Subcutaneous abdominal adipose tissue (tissue), 5 donors: Measurements from ENCODE around the gene GLRA1.

Experiments used
- H3K27ac ChIP-seq: one replicate; pipeline ENCODE4 v1.7.0; 2013; ENCODE audit warnings: low read depth, mild to moderate bottlenecking, inconsistent platforms, low read length, moderate library complexity
- H3K27me3 ChIP-seq, 5 donors: one replicate each; pipeline ENCODE4 v1.7.0; 2013; ENCODE audit warnings: low read length in 5 of 5, inconsistent platforms in 1 of 5; ENCODE audit not compliant: control insufficient read depth in 5 of 5, insufficient read depth in 4 of 5
- H3K36me3 ChIP-seq, 5 donors: one replicate each; pipeline ENCODE4 v1.7.0; 2013; ENCODE audit warnings: low read length in 5 of 5; ENCODE audit not compliant: control insufficient read depth in 5 of 5, insufficient read depth in 5 of 5
- H3K4me1 ChIP-seq, 5 donors: one replicate each; pipeline ENCODE4 v1.7.0; 2013; ENCODE audit warnings: low read length in 5 of 5, mild to moderate bottlenecking in 3 of 5, moderate library complexity in 1 of 5; ENCODE audit not compliant: control insufficient read depth in 5 of 5, insufficient read depth in 5 of 5
- H3K4me3 ChIP-seq, 5 donors: one replicate each; pipeline ENCODE4 v1.7.0; 2013; ENCODE audit warnings: low read length in 5 of 5, low read depth in 1 of 5
- H3K9ac ChIP-seq, 5 donors: one replicate each; pipeline ENCODE4 v1.7.0; 2013; ENCODE audit warnings: low read length in 5 of 5, mild to moderate bottlenecking in 4 of 5, moderate library complexity in 3 of 5
- H3K9me3 ChIP-seq, 5 donors: one replicate each; pipeline ENCODE4 v1.7.0; 2013; ENCODE audit warnings: low read length in 5 of 5; ENCODE audit not compliant: control insufficient read depth in 5 of 5
- donor health status: healthy.
- donor health status: healthy.
- donor health status: healthy.
- donor health status: healthy.
- donor health status: healthy.

Gene GLRA1

DNA sequence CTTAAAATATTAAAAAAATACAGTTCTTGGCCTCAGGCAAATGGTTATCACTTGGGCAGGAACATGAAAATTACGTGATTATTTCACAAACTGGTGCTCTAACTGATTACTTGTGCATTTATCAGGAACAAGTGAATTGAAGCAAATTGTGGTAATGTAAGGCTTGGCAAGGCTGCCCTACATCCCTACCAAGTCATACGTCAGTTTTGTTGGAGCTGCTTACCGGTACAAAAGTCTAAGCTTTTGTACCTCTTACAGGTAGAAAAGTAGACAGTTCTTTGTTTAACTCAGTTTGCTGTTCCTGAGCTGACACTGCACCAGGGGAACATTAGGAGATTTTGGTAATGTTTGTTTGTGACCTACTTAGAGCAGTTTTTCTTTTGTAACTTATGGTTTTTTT lies 150.7 kb downstream of the GLRA1 start:
- no peaks in the 10 kb centered on the region for H3K27me3 ChIP-seq
- no peaks in the 10 kb centered on the region for H3K9me3 ChIP-seq
- H3K27ac ChIP-seq = peak overlapping the region; percentile 99
- H3K4me3 ChIP-seq = peak overlapping the region; percentile 36 to 98 (median 94)
- peaks cover 6 to 65% (median 60%) of the 10 kb centered on the region in 5 donors for H3K4me1 ChIP-seq
- peaks cover 0 to 9% (median 0%) of the 10 kb centered on the region in 5 donors for H3K36me3 ChIP-seq
- peak overlapping the region in 4 of 5 donors; percentile 40 to 94 (median 68) for H3K9ac ChIP-seq

DNA sequence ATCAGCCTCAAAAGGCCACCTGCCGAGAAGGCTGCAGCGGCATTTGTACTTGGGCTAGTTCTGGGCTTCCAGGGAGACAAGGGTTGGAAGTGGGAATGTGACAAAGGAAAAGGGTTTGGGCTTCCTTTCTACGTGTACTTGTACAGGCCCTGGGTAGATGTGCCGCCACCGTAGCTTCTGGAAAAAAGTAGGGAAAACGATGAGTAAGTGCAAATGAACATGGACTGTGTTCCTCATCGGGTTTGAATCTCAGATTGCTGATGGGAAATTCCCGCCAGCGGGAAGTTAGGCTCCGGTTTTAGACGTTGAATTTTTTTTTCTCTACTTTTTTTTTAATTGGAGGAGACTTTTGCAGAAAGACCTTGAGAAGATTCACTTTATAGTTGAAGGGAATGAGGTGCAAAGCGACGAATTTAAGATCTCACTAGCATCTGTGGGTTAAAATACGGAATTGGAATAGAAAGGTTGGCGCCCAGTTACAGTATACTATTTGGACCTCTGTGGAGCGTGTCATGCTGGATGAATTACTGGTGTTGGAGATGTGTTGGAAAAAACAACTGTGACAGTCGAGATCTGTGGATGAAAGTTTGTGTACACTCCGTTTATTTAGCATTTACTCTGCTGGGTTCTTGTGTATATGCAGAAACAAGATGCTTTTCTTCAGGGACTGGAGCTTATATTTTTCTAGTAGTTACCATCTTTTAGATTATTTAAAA lies 151.6 kb downstream of the GLRA1 start:
- H3K27me3 ChIP-seq = no peaks in the 10 kb centered on the region
- H3K9me3 ChIP-seq = no peaks in the 10 kb centered on the region
- peak overlapping the region; percentile 75 to 95 (median 90) for H3K9ac ChIP-seq
- H3K27ac ChIP-seq = peak overlapping the region; percentile 99
- peaks cover 0 to 8% (median 0%) of the 10 kb centered on the region in 5 donors for H3K36me3 ChIP-seq
- peaks cover 6 to 65% (median 60%) of the 10 kb centered on the region in 5 donors for H3K4me1 ChIP-seq
- H3K4me3 ChIP-seq = peak overlapping the region; percentile 69 to 98 (median 94)
